ENCODE results near the gene DOCK9. TPM values are rescaled to one million over a fixed set of nuclear protein-coding genes. Genes with fewer than 3 reads are reported as not detected.

DOCK9 gene
- total and polyA plus RNA-seq, 2 experiments from 2014 or later: 16.4 to 38.9 TPM

GRCh38 chr13:98910501-98910951 lies 67.3 kb downstream of the DOCK9 start:
- no peaks in the 10 kb centered on the region for H3K79me2 ChIP-seq
- no peaks in the 10 kb centered on the region for H3K27me3 ChIP-seq
- no peaks in the 10 kb centered on the region for H4K20me1 ChIP-seq (ENCODE audit: insufficient read depth, poor library complexity, severe bottlenecking)
- no peaks in the 10 kb centered on the region for H3K36me3 ChIP-seq (replicated peaks; ENCODE audit: insufficient read depth, low read depth)
- no peak overlapping the region for H2AFZ ChIP-seq
- 44% methylated on average over 2 of the region's 2 CpGs for WGBS (ENCODE audit: low lambda C conversion rate, missing lambda C conversion rate)
- TF ChIP-seq EZH2 (IDR thresholded peaks at IDR 0.05; ENCODE audit: borderline replicate concordance) (no peak), CTCF (IDR thresholded peaks at IDR 0.05; ENCODE audit: poor library complexity) (no peak), EZH2phosphoT487 (IDR thresholded peaks at IDR 0.05; ENCODE audit: low read depth, severe bottlenecking, unreplicated experiment) (no peak)
- H3K27ac ChIP-seq: no peak overlapping the region
- no peaks in the 10 kb centered on the region for H3K4me1 ChIP-seq (ENCODE audit: insufficient read depth)
- no peaks in the 10 kb centered on the region for H3K9me3 ChIP-seq (ENCODE audit: low read depth)
- no peak overlapping the region for H3K4me2 ChIP-seq
- no peaks in the 10 kb centered on the region for H3K9me2 ChIP-seq (replicated peaks; ENCODE audit: insufficient read depth)
- no peak for DNase-seq (ENCODE audit: low spot score)
- no peak overlapping the region for H3K4me3 ChIP-seq

- no peak for TF ChIP-seq EZH2phosphoT487 (IDR thresholded peaks at IDR 0.05; ENCODE audit: low read depth, severe bottlenecking, unreplicated experiment)
- no peak for TF ChIP-seq CTCF (IDR thresholded peaks at IDR 0.05; ENCODE audit: poor library complexity)
- no peak for TF ChIP-seq EZH2 (IDR thresholded peaks at IDR 0.05; ENCODE audit: borderline replicate concordance)
- 83% methylated on average over 3 of the region's 3 CpGs for WGBS (ENCODE audit: low lambda C conversion rate, missing lambda C conversion rate)
- Histone ChIP-seq H3K79me2 (no peaks in the 10 kb centered on the region), H3K4me3 (no peak overlapping the region), H3K9me2 (replicated peaks; ENCODE audit: insufficient read depth) (no peaks in the 10 kb centered on the region), H3K9me3 (ENCODE audit: low read depth) (no peaks in the 10 kb centered on the region), H3K4me1 (ENCODE audit: insufficient read depth) (no peaks in the 10 kb centered on the region), H2AFZ (no peak overlapping the region), H4K20me1 (ENCODE audit: insufficient read depth, poor library complexity, severe bottlenecking) (no peaks in the 10 kb centered on the region), H3K36me3 (replicated peaks; ENCODE audit: insufficient read depth, low read depth) (no peaks in the 10 kb centered on the region), H3K27me3 (no peaks in the 10 kb centered on the region), H3K27ac (no peak overlapping the region), H3K4me2 (no peak overlapping the region)
- DNase-seq (ENCODE audit: low spot score): no peak
Observed at GRCh38 chr13:98909016-98909415, 68.8 kb downstream of the DOCK9 start.

GRCh38 chr13:98906746-98907502 lies 70.9 kb downstream of the DOCK9 start:
- no peak overlapping the region for H3K27ac ChIP-seq
- no peak overlapping the region for H2AFZ ChIP-seq
- H3K9me2 ChIP-seq (replicated peaks; ENCODE audit: insufficient read depth): no peaks in the 10 kb centered on the region
- no peaks in the 10 kb centered on the region for H3K27me3 ChIP-seq
- TF ChIP-seq EZH2 (IDR thresholded peaks at IDR 0.05; ENCODE audit: borderline replicate concordance): no peak
- TF ChIP-seq CTCF (IDR thresholded peaks at IDR 0.05; ENCODE audit: poor library complexity): no peak
- no peak for TF ChIP-seq EZH2phosphoT487 (IDR thresholded peaks at IDR 0.05; ENCODE audit: low read depth, severe bottlenecking, unreplicated experiment)
- WGBS (ENCODE audit: low lambda C conversion rate, missing lambda C conversion rate): 92% methylated on average over 8 of the region's 8 CpGs
- no peaks in the 10 kb centered on the region for H3K9me3 ChIP-seq (ENCODE audit: low read depth)
- no peaks in the 10 kb centered on the region for H3K79me2 ChIP-seq
- H4K20me1 ChIP-seq (ENCODE audit: insufficient read depth, poor library complexity, severe bottlenecking): no peaks in the 10 kb centered on the region
- H3K4me1 ChIP-seq (ENCODE audit: insufficient read depth): no peaks in the 10 kb centered on the region
- no peak for DNase-seq (ENCODE audit: low spot score)
- no peaks in the 10 kb centered on the region for H3K36me3 ChIP-seq (replicated peaks; ENCODE audit: insufficient read depth, low read depth)
- H3K4me2 ChIP-seq: no peak overlapping the region
- no peak overlapping the region for H3K4me3 ChIP-seq

All from hepatocyte (in vitro differentiated cells).